ENCODE data around the gene ZNF649. TPM values are rescaled to one million over a fixed set of nuclear protein-coding genes. Genes with fewer than 3 reads are reported as not detected.

Gene ZNF649
- total RNA-seq, 1 experiment from 2014 or later: 4.3 TPM

DNA sequence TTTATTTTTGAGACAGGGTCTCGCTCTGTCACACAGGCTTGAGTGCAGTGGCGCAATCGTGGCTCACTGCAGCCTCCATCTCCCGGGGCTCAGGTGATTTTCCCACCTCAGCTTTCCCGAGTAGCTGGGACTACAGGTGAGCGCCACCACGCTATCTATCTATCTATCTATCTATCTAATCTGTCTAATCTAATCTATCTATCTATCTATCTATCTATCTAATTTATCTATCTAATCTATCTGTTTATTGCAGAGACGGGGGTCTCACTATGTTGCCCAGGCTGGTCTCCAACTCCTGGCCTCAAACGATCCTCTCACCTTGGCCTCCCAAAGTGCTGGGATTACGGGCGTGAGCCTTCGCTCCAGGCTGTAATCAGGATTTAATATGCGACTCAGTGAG, 23.0 kb upstream of the ZNF649 start:
- ATAC-seq (no peak), DNase-seq (ENCODE audit: low read depth, low spot score) (no peak)
- BruUV-seq (replicated peaks): no TSS peak
- Histone ChIP-seq H3K4me1 (ENCODE audit: control insufficient read depth, insufficient read depth, low read length) (no peaks in the 10 kb centered on the region), H3K4me3 (ENCODE audit: low read depth in 2 of 2, low read length in 2 of 2) (peak overlapping the region; percentile 64 to 80), H3K27me3 (ENCODE audit: control insufficient read depth, insufficient read depth, low read length) (no peaks in the 10 kb centered on the region), H3K27ac (ENCODE audit: low read length) (peak overlapping the region; percentile 92), H3K9me3 (ENCODE audit: control insufficient read depth, insufficient read depth, low read depth, low read length) (peaks cover 11% of the 10 kb centered on the region; the same call in 1 of the 2 replicates), H3K36me3 (ENCODE audit: control insufficient read depth, insufficient read depth, low read length) (no peaks in the 10 kb centered on the region; the same call in none of the 2 replicates)
- intact Hi-C loops (cut with micrococcal nuclease; ENCODE audit: unreplicated experiment) (no loop called here), in situ Hi-C loops (cut with HindIII; ENCODE audit: low pct_unique_long_range_greater_than_20kb, low sequenced_read_pairs) (no loop called here)
- CTCF ChIA-PET: no interaction called here
- TF ChIP-seq SIN3A (IDR thresholded peaks at IDR 0.05; ENCODE audit: borderline replicate concordance, insufficient read depth, low read depth, low read length): no peak
- TF ChIP-seq, protein P1, sequence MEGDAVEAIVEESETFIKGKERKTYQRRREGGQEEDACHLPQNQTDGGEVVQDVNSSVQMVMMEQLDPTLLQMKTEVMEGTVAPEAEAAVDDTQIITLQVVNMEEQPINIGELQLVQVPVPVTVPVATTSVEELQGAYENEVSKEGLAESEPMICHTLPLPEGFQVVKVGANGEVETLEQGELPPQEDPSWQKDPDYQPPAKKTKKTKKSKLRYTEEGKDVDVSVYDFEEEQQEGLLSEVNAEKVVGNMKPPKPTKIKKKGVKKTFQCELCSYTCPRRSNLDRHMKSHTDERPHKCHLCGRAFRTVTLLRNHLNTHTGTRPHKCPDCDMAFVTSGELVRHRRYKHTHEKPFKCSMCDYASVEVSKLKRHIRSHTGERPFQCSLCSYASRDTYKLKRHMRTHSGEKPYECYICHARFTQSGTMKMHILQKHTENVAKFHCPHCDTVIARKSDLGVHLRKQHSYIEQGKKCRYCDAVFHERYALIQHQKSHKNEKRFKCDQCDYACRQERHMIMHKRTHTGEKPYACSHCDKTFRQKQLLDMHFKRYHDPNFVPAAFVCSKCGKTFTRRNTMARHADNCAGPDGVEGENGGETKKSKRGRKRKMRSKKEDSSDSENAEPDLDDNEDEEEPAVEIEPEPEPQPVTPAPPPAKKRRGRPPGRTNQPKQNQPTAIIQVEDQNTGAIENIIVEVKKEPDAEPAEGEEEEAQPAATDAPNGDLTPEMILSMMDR (IDR thresholded peaks at IDR 0.05): no peak
- TF ChIP-seq, protein P2, sequence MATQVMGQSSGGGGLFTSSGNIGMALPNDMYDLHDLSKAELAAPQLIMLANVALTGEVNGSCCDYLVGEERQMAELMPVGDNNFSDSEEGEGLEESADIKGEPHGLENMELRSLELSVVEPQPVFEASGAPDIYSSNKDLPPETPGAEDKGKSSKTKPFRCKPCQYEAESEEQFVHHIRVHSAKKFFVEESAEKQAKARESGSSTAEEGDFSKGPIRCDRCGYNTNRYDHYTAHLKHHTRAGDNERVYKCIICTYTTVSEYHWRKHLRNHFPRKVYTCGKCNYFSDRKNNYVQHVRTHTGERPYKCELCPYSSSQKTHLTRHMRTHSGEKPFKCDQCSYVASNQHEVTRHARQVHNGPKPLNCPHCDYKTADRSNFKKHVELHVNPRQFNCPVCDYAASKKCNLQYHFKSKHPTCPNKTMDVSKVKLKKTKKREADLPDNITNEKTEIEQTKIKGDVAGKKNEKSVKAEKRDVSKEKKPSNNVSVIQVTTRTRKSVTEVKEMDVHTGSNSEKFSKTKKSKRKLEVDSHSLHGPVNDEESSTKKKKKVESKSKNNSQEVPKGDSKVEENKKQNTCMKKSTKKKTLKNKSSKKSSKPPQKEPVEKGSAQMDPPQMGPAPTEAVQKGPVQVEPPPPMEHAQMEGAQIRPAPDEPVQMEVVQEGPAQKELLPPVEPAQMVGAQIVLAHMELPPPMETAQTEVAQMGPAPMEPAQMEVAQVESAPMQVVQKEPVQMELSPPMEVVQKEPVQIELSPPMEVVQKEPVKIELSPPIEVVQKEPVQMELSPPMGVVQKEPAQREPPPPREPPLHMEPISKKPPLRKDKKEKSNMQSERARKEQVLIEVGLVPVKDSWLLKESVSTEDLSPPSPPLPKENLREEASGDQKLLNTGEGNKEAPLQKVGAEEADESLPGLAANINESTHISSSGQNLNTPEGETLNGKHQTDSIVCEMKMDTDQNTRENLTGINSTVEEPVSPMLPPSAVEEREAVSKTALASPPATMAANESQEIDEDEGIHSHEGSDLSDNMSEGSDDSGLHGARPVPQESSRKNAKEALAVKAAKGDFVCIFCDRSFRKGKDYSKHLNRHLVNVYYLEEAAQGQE (IDR thresholded peaks at IDR 0.05; ENCODE audit: insufficient read depth in 1 of 2, low read depth in 2 of 2, low read length in 1 of 2): no peak
- TF ChIP-seq POLR2AphosphoS5 (IDR thresholded peaks at IDR 0.05; ENCODE audit: low read depth, low read length): no peak
- TF ChIP-seq TCF7L2 (IDR thresholded peaks at IDR 0.05; ENCODE audit: low read depth, low read length): no peak
- POLR2A ChIA-PET: no interaction called here

DNA sequence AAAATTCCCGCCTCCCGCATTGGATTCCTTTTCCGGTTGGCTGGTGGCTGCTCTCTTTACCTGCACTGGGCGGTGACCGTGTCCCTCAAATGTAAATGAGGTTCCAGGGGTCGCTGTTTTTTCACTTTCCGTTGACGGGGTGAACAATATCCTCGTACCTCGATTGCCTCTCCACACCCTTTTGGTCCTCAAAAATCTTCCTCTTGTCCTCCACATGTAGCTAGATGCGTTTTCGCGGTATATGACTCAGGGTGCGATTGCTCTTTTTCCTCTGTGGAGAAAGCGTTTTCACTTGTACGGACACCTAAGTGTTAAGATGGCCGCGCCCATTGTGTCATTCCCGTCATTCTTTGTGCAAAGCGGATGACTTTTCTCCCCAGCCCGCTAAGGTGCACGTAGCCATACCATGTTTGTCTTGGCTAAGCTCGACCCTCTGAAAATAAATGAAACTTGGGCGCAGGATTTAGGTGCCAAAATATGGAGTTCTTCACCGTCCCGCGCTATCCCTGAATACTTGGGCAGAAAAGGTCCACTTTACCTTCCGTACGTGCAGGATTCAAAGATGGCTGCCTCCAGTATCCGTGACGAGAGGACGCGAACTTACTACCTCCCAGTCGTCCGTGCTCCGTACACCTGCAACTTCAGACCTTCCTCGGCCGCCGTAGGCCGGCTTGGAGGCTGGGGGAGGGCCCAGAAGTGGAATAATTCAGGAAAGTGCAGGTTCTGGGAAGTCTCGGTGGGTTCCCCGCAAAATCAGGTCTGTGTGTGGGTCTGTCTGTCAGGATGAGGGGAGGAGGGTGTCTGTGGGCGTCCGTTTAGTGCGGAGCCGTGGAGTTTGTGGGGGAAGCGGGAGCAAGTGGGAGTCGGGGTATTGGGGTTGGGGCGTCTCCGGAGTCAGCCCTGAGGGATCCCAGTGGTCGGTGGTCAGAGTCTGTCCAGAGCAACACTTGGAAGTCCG, 22.2 kb upstream of the ZNF649 start, which contains the start of gene ZNF613:
TSS of gene ZNF613 (plus strand) at position 689 of the 958 bp plus-strand sequence. CDS start 8,749 bp downstream, outside the sequence.
- Histone ChIP-seq H3K4me3 (ENCODE audit: low read depth in 2 of 2, low read length in 2 of 2) (peak within 1 kb of the TSS; percentile 64 to 80), H3K9me3 (ENCODE audit: control insufficient read depth, insufficient read depth, low read depth, low read length) (peaks cover 16% of the 10 kb centered on the region; the same call in 1 of the 2 replicates), H3K4me1 (ENCODE audit: control insufficient read depth, insufficient read depth, low read length) (no peaks in the 10 kb centered on the region), H3K36me3 (ENCODE audit: control insufficient read depth, insufficient read depth, low read length) (no peaks in the 10 kb centered on the region; the same call in none of the 2 replicates), H3K27ac (ENCODE audit: low read length) (peak within 1 kb of the TSS; percentile 92), H3K27me3 (ENCODE audit: control insufficient read depth, insufficient read depth, low read length) (no peaks in the 10 kb centered on the region)
- BruUV-seq (replicated peaks): no TSS peak
- TF ChIP-seq, protein P1 (IDR thresholded peaks at IDR 0.05): peak; percentile 45
- TF ChIP-seq POLR2AphosphoS5 (IDR thresholded peaks at IDR 0.05; ENCODE audit: low read depth, low read length) (no peak), TCF7L2 (IDR thresholded peaks at IDR 0.05; ENCODE audit: low read depth, low read length) (peak; percentile 41; the same call in 1 of the 2 replicates)
- TF ChIP-seq, protein P2 (IDR thresholded peaks at IDR 0.05; ENCODE audit: insufficient read depth in 1 of 2, low read depth in 2 of 2, low read length in 1 of 2): no peak
- ChIA-PET CTCF (no interaction called here), POLR2A (no interaction called here)
- in situ Hi-C loops (cut with HindIII; ENCODE audit: low pct_unique_long_range_greater_than_20kb, low sequenced_read_pairs): no loop called here
- ATAC-seq (peak; percentile 96), DNase-seq (ENCODE audit: low read depth, low spot score) (peak; percentile 86)
- intact Hi-C loops (cut with micrococcal nuclease; ENCODE audit: unreplicated experiment): no loop called here

Measured in Panc1 (cell line).